Stimulated activated CD8-positive, alpha-beta memory T cell treated with anti-CD3 and anti-CD28 coated beads, Interleukin-15, amount 100 ng/mL, for 4 hours (primary cell): ENCODE results near the gene CTDNEP1.

Experiments
- DNase-seq, 2 donors: peaks; one replicate each; pipeline ENCODE4 v3.0.0-alpha.2; 2020; ENCODE audit warnings: low read depth in 2 of 2

CTDNEP1 gene

DNA sequence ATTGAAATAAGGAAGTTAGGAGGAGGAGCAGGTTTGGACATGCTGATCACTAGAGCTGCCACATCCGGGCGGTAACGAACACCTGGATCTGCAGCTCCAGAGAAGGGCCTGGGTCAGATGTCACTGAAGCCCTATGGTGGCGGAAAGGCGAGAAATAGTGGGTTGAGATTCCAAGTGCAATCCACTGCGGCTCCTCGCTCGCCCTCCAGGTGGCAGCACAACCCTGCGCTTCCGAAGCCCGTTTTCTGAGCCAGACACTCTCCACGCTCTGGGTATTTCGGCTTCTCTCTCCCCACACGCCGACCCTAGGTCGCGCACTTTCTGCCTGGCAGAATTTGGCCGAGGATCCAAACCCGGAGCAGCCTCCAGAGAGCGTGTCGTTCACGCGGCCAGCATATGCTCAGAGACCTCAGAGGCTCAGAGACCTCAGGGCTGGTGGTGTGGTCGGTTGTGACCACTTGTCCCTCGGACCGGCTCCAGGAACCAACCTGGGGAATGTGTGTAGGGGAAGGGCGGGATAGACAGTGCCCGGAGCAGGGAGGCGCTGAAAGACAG is 29.1 kb upstream of the CTDNEP1 start:
- peak; percentile 65 to 68 for DNase-seq

DNA sequence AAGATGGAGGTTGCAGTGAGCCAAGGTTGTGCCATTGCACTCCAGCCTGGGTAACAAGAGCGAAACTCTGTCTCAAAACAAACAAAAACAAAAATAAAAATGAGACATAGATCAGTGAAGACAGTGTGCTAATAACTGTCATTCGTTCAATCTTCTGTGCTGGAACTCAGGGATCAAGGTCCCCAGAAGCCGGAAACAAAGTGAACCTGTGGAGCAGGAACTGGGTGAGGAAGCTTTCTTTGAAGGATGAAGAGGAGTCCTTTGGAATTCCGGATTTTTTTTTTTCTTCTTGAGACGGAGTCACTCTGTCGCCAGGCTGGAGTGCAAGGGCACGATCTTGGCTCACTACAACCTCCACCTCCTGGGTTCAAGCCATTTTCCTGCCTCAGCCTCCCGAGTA is 27.9 kb upstream of the CTDNEP1 start:
- DNase-seq, result no peak

DNA sequence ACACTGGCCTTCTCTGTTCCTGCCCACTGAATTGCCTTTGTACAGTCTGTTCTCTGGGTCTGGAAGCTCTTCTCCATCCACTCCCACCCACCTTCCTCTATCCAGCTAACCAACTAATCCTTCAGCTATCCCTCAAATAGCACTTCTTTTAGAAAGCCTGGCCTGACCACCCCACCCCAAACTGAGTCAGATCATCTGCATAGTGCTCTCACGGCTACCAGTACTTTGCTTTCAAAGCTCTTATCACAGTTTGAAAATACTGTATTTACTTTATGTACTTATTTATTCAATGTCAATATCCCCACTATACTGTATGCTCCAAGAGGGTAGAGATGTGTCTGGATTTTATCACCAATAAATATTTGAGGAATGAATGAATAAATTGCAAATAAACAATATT is 15.2 kb upstream of the CTDNEP1 start:
- no peak for DNase-seq

DNA sequence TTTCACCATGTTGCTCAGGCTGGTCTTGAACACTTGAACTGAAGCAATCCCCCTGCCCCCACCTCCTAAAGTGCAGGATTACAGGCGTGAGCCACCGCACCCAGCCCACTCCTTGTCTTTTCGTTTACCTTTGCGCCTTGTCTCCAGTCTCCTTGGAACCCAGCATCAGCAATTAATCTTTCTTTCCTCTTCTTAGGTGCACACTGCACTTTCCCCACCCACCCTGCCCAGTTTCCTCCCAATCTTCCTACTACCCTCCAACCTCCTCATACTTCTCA is 12.2 kb upstream of the CTDNEP1 start:
- DNase-seq, result no peak

DNA sequence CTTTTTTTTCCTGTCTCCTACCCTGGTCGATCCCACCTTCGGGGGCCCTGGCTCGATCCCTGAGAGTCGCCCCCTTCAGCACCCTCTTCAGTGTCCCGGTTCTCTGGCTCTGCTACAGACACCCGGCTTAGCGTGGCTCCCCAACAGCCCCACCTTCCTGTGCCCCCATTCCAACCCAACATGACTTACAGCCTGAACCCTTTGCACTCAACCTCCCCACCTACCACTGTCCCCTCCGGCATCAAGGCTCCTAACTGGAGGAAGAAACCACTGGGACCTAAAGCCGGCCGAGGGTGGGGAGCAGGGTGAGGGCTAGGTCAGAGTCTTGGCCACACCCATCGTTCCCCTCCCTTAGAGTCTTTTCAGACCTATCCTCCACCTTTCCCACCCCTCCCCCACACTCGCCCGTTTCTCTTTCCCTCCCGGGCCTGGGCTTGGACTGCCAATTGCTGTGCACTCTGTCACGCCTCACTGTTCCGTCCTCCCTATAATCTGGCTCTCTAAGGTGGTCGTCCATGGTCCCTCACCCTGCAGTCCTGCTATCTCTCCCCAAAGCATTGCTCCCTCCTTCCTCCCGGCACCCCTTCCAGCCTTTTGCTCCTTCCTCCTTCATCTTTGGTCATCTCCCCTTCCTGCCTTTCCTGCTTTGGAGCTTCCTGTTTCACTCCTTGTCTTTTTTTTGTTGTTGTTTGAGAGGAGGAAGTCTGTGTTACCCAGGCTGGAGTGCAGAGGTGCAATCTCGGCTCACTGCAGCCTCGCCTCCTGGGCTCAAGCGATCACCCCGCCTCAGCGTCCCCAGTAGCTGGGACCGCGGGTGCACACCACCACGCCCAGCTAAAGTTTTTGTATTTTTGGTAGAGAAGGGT is 11.6 kb upstream of the CTDNEP1 start:
- no peak for DNase-seq

DNA sequence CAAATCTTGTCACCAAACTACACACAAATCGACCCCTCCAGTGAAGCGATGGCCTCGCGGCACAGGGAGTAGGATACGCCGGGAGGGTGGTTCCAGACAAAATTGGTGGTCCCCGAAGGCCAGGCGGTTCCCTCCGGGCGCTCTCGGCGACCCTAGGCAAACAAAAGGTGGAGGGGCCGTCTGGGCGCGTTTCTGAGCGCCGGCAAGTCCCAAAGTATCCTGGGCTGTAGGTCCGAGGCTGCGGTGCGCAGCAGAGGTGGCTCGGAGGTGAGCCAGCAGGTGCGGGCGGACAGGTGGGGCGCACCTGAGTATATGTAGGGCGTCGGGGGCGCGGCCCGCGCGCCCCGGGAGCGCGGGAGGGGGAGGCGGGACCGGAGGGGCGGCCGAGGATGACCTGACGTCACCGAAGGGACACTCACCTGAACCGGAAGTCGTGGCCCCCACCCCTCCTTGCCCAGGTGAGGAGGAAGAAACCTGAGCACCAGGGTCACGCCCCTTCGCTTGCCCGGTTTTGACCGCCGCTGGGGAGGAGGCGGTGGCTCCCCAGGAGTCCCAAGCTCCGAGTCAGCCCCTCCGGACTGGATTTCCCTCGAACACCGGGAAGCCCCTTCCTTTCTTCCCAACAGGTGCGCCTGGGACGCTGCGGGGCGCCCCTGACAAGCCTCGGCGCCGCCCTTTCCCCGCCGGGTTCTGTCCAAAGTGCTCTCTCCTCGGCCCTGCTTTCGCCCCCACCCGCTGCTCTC is 10.8 kb upstream of the CTDNEP1 start, which contains the start of gene CLDN7:
TSS of gene CLDN7 (minus strand) at position 287 of the 743 bp plus-strand sequence. CDS start 435 bp downstream, outside the sequence.
- no peak for DNase-seq

DNA sequence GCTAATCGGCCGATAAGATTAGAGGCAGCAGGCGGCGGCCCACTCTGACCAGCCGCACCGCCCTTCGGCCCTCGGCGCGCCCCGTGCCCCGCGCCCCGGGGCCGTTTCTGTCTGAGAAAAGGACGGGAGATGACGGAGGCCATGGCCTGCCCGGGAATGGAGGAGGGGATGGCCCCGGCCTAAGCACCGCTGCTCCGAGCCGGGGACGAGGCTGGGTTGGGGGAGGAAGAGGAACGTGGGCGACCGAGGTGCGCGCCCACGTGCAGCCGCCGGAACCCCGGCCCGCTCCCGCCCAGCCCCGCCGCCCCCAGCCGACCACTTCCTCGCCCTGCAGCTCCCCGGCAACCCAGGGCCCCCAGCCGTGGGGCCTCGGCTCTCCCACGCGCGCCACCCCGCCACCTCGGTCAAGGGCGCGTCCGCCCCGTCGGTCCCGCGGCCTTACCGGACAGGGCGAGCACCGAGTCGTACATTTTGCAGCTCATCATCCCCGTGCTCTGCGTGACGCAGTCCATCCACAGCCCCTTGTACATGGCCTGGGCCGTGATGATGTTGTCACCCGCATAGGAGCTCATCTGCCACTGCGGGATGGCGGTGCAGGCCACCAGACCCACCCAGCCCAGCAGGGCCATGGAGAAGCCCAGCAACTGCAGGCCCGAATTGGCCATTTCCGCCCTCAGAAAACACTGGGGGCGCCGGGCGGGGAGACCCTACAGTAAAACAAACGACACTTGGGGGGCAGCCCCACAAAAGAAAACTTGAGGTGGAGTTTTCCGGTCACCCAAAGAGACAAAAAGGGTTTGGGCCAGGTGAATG is 10.1 kb upstream of the CTDNEP1 start:
- DNase-seq, result peak in 1 of 2 donors; percentile 23

DNA sequence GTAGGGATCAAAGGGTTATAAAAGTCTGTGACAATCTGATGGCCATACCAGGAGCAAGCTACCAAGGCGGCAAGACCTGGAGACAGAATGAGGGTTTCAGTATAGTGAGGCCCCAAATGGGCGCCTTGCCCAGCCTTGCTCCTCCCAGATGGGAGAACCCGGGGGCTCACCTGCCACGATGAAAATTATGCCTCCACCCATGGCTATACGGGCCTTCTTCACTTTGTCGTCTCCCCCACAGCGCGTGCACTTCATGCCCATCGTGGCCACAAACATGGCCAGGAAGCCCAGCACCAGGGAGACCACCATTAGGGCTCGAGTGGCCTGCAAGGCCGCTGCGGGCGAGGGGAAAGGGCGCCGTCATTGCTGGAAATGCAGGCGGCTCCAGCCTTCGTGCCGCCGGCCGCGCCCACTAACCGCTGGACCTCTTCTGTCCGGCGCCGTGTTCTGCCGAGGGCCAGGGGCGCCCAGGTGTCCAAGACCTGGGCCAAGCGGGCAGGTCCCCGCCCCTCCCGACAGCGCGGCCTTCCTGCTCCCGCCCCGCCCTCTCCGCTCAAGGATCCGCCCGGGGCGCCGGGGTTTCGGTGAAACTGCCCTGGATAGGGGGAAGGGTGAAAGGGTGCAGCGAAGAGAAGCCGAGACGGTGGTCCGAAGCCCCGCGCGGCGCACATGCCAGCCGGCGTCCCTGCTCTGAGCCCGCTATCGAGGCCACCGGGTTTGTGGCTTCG is 9.3 kb upstream of the CTDNEP1 start:
- DNase-seq, result peak in 1 of 2 donors; percentile 29

DNA sequence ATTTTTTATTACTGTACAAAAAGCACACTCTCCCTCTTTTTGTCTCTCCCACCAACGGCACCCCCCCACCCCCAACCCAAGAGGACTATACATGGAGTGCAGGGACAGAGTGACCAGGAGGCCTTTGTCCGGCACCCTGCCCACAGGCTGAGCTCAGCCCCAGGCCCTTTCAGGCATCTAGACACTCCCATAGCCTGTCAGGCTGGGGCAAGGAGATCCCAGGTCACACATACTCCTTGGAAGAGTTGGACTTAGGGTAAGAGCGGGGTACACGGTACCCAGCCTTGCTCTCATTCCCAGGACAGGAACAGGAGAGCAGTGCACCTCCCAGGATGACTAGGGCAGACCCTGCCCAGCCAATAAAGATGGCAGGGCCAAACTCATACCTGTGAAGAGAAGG is 8.6 kb upstream of the CTDNEP1 start:
- DNase-seq, result no peak

DNA sequence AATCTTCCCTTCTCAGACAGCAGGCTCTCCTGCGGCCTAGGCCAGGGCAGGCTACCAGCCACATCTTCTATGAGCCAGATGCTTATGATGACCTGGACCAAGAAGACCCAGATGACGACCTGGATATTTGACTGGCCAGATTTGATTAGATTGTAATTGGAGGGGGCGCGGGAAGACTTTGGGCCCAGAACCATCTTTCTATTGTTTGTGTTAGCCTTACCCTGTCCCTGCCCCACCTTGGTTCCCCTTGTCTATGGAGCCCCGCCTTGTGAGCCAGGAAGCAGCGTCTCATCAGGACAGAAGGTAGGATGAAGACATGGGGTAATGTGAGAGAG is 8.0 kb upstream of the CTDNEP1 start:
- DNase-seq, result no peak

DNA sequence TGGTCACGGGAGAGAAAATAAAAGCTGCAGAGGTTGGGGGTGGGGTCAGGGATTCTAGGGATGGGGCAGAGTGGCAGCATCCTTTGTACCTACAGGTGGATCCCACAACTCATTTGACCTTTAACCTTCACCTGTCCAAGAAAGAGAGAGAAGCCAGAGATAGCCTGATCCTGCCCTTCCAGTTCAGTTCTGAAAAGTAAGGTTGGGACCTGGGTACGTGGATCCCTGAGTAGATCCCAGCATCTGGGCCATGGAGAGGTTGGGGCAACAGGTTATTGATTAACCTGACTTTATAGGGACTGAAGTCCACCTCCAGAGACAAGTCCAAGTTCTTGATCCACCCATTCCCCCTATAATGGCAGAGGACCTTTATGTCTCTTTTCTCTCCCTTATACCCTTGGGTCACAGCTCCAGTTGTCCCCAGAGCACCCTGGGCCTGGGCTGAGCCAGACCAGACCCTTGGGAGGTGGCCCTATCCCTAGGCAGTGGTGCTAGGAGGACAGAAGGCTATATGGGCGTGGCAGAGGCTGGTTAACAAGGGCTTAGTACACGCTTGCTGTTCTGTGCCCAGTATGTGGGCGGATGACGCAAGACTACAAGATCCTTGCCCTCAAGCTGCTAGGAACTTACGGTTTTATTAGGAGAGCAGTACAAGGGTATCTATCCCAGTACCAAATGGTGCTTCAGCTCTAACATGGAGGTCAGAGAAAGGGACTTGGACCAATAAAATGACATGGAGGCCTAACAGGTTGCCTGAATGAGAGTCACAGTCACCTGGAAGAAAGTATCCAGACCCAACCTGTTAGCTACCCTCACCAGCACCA is 7.4 kb upstream of the CTDNEP1 start:
- DNase-seq, result no peak

DNA sequence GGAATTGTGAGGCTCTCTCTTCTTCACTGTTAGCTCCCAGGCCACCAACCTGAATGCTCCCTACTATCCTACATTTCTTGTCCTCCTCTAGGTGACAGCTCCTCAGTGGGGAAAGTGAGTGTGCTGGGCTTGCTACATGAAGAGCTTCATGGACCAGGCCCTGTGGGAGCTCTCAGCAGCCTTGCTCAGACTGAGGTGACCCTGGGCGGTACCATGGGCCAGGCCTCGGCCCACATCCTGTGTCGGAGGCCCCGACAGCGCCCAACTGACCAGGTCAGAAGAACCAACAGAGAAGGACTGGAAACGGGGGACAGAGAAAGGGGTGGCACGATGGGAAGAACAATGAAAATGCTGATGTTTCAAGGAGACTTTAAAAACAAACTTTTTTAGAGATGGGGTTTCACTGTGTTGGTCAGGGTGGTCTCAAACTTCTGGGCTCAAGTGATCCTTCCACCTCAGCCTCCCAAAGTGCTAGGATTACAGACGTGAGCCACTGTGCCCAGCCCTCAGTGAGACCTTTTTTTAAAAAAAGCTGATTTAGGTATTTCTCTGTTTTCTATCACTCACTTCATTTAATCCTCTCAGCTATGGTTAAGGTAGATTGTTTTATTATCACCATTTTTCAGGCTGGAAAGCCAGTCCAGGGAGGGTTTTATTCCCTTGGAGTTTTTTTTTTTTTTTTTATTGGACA is 5.4 kb upstream of the CTDNEP1 start:
- no peak for DNase-seq

DNA sequence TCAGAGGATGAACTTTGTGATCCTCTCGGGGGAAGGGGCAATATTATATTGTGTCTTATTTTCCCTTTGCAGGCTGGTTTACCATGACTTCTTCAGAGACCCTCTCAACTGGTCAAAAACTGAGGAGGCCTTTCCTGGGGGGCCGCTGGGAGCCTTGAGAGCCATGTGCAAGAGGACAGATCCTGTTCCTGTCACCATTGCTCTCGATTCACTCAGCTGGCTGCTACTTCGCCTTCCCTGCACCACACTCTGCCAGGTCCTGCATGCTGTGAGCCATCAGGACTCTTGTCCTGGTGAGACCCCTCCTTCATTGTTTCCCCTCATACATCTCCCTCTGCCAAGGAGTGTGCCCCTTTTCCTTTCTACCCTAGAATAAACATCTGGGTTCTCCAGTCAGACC is 3.0 kb upstream of the CTDNEP1 start:
- DNase-seq, result no peak

DNA sequence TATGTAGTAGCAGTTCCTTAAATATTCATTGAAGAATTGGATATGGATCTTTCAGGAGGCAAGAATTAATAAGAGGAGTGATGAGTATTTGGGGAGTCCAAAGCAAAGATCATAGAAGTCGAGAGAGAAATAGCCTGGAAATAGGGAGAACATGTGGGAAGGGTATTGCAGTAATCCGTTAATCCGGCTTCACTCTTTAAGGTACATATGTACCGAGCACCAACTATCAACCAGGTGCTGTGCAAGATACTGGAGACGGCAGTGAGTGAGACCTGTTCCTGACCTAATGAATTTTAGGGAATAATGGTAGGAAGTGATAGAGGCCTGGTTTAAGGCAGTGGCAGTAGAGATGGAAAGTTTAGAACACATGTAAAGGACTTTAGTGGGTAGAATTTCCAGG is 1.5 kb upstream of the CTDNEP1 start:
- no peak for DNase-seq

DNA sequence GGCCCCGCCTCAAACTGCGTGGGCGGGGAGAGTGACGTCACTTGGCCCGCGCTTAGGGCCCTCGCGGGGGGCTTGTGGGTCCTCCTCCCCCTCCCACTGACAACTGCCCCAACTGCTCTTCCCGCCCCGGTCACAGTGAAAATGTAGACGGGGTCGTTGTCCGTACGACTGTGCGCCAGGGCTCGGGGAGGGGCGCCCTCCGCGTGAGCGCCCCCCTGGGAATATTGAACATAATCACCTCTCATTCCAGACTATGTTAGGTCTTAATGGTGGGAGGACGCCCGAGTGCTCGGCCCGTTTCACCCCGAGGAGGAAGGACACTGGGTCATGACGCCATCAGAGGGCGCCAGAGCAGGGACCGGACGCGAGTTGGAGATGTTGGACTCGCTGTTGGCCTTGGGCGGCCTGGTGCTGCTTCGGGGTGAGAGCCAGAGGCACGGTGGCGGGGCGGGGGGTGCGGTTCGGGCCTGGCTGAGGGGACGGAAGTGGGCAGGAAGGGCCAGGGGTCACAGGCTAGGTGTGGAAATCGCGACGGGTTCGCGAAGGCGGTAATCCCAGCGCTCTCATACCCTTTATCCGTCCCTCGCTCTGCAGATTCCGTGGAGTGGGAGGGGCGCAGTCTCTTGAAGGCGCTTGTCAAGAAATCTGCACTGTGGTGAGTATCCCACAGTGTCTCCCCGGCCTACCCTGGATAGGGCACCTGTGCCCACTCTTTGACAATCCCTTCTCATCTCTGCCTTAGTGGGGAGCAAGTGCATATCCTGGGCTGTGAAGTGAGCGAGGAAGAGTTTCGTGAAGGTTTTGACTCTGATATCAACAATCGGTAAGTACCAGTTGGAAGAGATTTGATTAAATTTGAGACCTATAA is 876 bp upstream of the CTDNEP1 start, which contains the start of gene ELP5:
TSS of gene ELP5 (plus strand) at position 40 of the 868 bp plus-strand sequence. CDS start at position 376, 336 bp downstream.
- peak; percentile 69 to 73 for DNase-seq

DNA sequence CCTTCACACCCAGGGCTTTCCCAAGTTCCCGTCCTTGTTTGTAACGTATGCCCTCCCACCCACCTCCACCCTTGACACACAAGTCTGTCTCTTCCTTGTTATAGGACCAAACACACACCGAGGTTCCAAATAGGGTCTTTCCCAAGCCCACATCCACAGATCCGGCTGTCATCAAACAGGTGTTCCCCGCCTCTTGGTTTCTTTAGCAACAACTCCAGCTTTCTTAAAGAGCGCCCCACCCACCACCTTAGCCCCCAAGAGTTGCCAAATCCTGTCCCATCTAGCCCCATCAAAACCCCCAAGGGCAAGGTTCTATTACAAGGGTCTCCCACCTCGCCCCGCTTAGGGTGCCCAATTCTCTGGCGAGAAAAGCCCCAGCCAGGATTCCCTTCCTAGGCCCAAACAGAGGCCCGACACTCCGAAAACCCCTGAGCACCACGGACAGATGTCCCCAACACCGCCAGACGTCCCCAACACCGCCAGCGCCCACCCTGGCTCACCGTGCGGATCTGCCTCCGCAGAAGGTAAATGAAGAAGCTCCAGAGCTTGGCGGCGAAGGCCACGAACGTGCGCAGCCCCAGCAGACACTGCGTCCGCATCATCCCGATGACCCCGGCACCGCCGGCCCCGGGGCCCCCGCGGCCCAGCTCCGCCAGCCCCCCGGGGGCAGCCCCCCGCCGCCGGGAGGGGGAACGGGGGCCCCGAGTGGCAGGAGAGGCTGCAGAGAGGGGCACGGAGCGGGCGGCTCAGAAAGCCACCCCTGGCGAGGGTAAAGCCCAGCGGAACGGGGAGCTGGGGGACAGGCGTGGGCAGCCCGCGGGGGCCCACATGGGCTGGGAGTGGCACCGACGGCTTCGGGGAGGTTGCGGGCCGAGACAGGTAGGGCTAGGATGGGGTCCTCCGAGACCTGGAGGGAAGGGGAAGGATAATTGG is 573 bp downstream of the CTDNEP1 start:
- DNase-seq, result no peak

DNA sequence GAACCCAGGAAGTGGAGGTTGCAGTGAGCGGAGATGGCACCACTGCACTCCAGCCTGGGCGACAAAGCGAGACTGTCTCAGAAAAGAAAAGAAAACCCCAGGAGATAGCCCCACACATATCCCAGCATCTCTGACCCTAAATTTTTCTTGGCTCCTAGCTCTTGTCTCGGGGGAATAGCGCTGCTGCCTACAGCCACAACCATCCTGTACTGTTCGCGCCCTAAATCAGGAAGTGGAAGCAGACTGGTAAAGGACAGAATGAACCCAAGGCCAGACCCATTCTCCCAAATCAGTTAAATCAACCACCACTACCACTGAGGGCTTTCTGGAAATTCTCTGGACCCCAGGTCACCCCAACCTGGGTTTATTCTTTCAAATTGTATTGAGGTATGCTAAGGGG is 1.7 kb downstream of the CTDNEP1 start:
- no peak for DNase-seq

DNA sequence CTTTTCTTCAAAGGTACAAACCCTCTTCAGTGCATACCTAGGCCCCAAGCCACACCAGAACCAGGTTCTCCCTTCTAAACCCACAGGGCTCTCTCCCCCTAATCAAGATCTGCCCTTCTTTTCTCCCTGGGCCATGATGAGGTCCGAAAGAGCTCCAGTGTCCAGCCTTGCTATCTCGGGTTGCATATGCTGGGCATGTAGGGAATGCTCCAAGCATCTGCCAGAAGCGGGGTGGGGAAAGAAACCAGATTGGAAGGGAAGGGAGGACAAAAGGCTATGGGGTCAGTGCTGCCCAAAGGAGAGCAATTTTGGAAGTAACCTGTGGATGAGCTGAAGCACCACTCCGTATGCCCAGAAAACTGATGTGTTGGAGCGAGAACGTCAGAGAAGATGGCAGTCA is 2.3 kb downstream of the CTDNEP1 start:
- DNase-seq, result no peak
